ENCODE data around the gene SPRYD3.

The SPRYD3 gene

GRCh38 chr12:53077030-53077429 is 2.2 kb downstream of the SPRYD3 start:
- no peak for DNase-seq

GRCh38 chr12:53076461-53076860 is 2.7 kb downstream of the SPRYD3 start:
- DNase-seq, result no peak

- DNase-seq, result no peak
Observed at GRCh38 chr12:53074999-53075370, 4.2 kb downstream of the SPRYD3 start.

GRCh38 chr12:53074283-53074998 is 4.7 kb downstream of the SPRYD3 start:
- no peak for DNase-seq

DNA sequence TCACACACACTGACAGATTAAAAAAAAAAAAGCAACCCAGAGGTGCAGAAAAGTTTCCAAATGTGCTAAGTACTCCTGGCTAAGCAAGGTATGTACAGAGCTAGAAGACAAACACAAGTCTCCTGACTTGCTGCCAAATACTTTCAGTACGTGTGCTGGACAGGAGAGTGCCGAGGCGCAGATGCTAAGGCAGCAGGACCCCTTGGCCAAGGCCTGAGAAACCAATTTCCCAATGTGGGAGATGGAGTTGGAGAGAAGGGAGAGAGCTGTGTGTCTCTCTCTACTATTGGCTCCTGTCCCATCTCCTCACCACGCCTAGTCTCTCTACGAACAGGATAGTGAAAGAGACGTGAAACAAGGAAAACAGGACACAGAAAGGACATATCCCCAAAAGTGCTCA is 5.3 kb downstream of the SPRYD3 start:
- no peak for DNase-seq

DNA sequence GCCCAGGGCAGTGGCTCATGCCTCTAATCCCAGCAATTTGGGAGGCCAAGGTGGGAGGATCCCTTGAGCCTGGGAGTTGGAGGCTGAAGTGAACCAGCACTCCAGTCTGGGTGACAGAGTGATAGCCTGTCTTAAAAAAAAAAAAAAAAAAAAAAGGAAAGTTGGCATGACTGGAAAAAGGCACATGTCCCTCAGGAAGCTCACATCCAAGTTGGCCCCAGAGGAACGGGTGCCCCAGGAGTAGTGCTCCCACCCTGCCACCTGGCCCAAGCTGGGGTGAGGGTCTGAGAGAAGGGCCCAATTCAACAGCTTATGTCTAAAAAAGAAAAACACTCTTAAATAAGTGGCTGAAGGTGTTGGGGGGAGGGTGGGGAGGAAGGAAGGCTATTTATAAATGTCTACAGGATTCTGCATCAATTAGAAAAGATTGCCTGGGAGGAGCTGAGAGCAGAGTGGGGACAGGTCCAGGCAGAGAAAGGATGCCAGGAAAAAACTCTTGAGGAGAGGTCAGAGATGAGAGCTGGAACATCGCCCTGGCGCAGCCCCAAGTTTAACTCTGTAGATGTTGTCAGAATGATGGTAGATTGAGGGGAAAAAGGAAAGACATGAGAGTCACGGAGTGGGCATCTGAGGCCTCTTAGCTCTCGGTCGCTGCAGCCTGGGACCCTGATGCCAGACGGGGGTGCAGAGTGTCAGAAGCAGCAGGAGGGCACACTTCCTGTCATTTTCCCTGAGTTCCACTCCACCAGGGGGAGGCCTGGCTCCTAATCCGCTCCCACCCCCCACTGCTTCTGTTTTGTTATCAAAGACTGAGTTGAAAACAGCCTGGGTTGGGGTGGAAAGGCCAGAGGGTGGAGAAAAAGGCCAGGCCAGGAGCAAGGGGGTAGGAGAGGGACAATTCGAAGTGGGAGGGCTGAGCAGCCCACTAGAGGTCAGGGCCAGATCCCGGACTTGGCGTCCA is 7.3 kb downstream of the SPRYD3 start:
- DNase-seq, result peak in 1 of 2 experiments; percentile 39

DNA sequence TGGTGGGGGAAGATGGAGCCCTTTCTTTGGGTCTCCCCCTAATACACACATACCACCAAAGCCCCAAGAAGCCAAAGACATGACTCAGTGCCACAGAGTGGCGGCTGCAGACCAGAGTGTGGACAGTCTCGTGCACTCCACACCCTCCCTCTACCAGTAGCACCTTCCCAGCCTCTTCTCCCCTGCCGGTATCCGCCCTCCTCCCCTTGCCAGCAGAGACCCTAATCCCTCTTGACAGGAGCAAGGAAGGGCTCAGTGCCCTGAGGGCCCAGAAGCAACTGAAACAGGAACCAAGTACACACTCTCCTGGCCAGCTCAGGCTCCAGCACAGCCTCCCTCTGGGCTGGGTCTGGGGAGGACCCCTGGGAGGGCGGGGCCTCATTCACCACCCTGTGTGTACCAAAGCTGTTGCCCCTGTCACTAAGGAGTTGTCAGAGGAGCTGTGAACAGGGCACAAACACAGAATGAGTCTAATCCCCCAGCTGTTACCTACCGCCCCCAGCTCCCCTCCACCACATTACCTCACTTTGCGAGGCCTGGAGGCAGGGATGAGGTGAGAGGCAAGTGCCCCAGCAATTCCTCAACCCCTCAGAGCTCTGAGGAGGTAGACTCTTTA is 8.2 kb downstream of the SPRYD3 start:
- no peak for DNase-seq

DNA sequence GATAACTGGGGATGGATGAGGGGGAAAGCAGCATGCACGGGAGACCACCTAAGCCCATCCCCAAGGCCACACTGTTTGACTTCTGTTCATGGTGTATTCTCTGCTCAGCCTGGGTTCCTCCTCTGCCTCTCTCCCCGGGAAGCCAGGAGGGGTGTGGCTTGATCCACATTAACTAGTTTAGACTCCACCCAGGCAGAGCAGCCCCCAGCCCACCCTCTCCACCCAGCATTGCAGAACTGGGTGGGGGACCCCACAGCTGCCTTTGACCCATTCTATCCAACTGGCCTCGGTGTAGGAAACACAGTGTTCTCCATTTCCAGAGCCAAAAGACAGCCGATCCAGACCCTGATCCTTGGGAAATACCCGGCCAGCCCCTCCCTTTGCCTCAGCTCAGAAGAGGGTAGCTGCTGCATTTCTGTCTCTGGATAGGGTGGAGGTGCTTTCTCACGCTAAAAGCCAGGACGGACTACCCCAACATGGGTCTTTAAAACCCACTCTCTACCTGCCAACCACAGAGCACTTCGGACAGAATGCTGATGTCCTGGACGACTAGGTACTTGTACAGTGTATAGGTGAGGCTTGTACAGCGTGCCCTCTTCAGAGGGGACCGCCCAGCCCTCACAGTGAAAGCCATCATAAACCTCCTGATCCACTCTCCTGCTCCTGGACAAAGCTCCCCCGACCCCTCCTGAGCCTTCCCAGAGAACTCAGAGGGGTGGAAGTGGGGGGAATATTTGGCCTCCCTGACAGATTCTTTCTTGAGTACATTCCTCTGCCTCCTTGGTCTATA is 9.4 kb downstream of the SPRYD3 start:
- no peak for DNase-seq

DNA sequence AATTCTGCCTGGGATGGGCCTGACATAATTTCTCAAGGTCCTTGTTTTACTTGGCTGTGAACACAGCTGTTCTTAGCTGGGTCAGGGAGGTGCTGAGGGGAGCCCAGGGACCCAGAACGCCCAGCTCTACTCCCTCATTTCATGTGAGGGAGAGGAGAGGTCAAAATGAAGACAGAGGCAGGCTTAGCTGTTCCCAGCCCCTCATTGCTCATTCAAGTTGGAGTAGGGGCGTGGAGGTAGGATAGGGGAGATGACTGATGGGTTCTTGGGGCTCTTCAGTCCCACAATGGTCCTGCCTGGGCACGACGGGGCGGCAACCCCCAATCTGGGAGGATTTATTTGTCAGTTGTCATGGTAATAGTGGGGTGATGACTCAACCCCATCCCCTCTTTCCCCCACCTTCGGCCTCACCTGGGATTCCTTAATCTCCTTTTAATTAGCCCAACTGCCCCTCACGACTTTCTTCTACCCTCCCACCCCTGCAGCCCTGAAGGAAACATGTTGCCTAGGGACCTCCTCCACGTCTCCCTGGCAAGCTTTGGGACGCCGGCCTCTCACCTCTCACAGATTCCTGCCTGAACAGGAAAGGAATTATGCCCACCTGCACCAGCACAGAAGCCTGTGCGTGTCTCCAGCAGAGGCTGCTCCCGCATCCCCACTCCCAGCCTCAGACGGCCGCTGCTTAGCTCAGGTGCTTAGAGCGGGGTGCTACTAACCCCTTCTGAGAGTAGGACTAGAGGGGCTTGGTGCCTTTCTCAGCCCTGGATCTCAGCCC is 10.2 kb downstream of the SPRYD3 start:
- DNase-seq, result no peak

DNA sequence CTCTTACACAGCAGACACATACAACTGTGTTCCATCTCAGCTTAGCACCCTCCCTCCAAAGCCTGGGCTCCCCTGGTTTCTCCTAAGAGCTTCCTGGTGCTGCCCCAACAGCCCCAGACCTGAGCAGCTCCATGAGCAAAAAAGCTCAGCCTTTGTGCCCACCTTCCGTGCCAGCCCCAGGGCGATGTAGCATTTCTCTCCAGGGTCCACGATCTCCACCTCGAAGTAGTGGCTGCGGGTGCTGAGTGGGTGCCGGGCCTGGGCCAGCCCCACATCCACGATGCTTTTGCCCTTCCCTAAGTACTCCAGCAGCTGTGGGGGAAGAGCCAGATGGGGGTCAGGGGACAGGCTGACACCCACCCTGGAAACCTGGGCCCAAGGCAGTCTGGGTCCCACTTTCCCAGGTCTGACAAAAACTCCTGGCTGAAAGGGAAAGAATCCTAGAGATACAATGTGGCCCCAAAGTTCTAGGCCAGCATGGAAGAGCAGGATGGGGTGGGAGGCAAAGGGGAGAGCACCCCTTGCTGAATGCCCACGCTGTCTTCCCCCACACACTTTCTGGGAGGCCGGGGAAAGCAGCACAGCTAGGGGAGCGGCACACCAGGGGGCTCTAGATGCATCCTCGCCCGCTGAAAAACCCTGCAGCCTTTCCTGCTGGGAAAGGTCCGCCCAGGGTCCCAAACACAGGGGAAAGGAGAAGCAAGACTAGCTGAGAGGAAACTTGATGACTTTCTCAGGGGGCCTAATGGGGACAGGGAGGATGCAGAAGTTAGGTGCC is 11.0 kb downstream of the SPRYD3 start:
- no peak for DNase-seq

DNA sequence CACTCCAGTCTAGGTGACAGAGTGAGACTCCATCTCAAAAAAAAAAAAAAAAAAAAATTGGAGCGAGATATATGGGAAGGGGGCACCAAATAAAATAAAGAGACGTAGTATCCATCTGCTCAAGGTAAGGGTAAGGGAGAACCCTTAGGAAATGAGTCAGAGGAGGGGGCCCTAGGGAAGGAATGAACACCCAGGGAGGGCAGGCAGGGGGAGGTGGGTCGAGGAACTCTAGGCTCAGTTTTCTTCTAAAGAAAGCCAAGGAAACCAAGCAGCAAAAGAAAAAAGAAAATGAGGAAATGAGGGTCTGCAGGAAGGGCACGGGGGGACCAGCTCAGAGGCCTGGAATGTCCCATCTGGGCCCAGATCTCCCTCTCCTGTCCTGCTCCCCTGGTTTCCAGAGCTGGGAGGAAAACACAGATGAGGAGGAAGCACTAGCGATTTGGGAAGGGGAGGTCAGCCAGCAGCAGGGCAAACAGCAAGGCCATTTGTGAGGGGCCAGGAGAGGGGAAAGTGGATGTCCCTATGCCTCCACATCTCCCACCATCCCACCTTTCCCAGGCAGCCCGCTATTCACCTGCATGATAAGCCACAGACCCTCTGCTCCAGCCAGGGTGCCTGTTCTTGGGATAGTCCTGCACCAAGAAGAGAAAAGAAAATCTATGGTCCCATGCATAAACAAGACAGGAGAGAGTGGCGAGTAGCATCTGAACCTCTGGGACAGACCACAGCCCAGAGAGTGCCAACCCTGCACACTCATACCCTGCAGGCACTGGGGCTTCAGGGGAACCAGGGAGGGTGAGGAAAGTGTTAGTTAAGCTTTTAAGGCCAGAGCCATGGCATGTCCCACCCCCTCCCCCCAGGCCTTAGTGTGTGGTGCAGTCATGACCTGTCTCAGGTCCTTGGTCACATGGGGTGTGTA is 11.9 kb downstream of the SPRYD3 start:
- no peak for DNase-seq

GRCh38 chr12:53065975-53066931 is 12.9 kb downstream of the SPRYD3 start:
- peak; percentile 68 to 84 for DNase-seq

DNA sequence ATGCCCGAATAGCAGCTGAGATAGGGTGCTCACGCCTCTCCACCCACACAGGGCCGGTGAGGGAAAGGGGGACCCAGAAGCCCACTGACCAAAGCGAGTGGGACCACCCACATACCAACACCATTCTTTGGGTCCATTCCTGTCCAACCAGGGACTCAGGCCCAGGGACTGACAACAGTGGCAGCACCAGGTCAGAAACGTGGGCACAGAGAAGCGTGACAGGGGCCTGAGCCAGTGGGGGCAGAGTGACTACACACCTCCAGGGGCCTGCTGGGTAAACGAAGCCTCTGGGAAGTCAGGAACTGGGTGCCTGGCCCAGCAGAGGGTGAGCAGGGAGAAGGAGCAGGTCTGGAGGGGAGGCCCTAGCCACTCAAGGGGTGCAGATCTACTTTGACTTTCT is 13.7 kb downstream of the SPRYD3 start:
- DNase-seq, result no peak

GRCh38 chr12:53064613-53065436 is 14.4 kb downstream of the SPRYD3 start:
- no peak for DNase-seq

GRCh38 chr12:53063708-53064612 is 15.2 kb downstream of the SPRYD3 start:
- peak; percentile 40 to 53 for DNase-seq

DNA sequence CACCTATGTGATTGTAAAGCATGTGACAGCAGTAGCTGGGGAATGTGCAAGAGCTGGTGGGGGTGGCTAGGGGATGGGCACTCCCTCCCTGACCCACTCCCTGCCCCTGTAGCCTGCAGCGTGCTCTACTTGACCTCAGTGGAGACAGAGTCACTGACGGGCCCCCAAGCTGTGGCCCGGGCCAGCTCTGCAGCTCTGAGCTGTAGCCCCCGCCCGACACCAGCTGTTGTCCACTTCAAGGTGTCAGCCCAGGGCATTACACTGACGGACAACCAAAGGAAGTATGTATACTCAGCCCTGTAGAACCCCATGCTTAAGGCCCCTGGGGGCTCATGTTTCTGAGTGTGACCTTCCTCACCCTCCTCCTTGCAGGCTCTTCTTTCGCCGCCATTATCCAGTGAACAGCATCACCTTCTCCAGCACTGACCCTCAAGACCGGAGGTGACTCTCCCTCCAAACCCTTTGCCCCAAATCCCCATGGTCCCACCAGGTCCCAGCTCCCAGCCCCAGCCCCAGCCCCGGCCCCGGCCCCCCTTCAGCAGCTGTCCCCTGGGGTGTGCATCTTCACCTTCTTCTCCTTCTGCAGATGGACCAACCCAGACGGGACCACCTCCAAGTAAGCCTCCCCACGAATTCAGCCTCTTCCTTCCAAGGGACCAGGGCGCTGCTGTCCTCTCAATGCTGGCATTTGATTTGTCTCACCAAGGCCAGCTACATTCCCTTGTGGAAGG is 16.0 kb downstream of the SPRYD3 start:
- no peak for DNase-seq

Data from NCI-H2081 (cell line).